Activated gamma-delta T cell treated with Interleukin-2 at 50 U/mL for 16 hours (primary cell): ENCODE measurements around the gene TSHZ2.
"Not testable (repeated sequence)": the region's sequence is repeated elsewhere in the genome, so short reads cannot be mapped to it uniquely, and the experiment has no call there.

Source experiments
- DNase-seq: peaks from one replicate; pipeline ENCODE4 v3.0.0-alpha.2; 2020

Gene TSHZ2

DNA sequence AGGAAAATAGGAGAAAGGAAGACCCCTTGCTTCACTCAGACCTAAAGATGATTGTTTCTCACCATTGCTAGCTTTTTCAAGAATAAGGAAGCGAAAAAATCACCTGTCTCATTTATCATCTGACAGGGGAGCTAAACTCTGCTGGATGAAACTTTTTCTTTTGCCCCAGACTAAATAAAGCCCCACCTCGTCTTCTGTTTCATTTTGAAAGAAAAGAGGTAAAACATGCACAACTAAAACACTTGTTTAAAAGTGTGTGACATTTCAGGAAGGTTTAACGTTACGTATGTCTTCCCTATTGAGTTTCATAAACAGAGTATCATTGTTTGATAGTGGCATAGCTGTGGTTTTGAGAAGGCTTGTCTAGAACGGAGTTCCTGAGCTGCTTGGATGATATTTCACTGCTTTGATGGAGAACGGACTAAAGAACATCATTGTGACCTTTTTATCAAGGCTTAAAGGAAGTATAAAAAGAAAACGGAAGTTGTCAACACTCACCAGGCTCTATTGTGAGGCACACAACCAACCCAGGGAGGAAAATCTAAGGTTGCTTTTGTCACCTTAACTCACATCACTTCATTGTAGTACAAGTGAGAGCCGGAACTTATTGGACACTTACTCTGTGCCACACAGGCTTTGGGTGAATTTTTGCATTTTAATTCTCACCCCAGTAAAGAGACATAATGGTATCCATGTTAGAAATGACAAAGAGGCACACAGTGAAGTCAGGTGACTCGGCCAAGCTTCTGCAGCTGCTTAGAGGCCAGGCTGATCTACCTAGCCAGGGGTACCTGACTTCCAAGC, 29.5 kb downstream of the TSHZ2 start:
- DNase-seq, result no peak

- DNase-seq, result no peak
These were observed 30.6 kb downstream of the TSHZ2 start for GRCh38 chr20:53002786-53003185.

DNA sequence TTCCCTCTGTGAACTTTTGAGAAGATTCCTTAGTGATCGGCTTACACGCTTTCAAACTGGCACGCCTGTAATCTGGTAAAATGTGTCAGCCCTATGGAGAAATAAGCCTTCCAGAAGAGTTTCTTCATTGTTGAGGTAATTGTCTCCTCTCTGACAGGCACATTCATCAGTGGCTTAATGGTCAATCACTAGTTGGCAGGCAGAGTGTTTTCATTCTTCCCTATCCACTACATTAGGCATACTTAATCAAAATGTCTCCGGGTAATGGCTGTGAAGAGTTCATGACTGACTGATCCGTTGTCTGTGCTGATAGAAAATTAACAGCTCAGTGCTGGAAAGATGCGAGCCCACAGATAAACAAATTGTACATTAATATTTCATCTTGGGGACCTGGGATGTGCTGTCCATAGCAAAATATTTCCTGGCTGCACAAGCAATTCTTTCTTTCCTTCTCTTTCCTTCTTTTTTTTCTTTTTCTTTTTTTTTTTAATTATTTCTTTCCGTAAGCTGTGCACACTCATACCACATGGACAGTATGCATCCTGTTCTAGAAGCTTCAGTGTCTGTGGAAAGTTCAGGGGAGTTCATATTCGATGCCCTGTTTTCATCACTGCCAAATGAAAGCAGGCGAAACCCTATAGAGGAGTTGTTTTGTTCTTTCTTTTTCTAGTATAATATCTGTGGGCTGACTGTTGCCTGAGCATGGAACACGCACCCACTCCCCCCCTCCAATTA, 31.4 kb downstream of the TSHZ2 start:
- no peak for DNase-seq

- no peak for DNase-seq
These were observed 32.2 kb downstream of the TSHZ2 start for GRCh38 chr20:53004267-53004813.

DNA sequence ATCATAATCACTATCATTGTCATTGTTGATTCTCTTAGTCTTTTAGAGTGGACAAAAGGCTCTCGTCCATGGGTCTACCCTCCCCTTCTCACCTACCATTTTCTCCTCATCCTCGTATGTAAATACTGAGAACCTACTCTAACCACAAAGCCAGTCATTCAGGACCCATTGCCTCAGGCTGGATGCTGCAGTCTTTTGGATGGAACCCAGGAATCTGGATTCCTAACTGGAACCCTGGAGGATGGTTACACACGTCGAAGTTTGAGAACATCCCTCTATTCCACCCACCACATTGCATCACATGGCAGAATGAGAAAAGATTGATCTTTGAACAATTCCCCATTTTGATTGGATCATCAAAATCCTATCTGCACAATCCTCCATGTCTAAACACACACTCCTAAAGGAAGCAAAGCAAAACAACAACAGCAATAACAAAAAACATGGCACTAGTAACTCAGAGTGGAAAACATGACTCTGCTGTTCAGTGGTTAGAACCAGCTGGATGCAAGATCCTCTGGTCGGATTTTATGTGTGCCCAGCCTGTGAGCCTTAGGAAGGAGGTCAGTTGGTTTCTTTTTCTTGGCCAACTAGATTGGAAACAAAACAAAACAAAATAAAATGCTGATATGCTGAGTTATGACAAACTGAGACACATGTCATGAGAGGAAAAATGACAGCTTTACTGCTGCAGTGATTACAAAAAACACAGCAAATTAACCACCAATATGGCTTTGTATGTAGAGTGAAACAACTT, 38.0 kb downstream of the TSHZ2 start:
- no peak for DNase-seq

DNA sequence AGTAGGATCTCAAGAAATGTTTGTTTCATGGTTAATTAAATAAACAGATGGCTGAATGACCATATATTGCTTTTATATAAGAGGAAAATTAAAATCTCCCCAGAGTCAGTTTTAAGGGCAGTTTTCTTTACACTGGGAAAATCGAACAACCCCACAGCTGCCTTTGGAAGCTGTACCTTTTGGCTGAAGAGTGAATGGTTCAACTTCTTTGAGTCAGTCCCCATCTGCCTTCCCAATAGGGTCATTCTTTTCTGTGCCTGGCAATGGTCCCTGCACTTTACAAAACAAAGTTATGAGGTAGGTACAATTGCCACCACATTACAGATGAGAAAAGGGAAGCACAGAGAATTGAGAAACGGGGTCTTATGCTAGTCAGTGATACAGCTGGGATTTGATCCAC, 39.5 kb downstream of the TSHZ2 start:
- no peak for DNase-seq

DNA sequence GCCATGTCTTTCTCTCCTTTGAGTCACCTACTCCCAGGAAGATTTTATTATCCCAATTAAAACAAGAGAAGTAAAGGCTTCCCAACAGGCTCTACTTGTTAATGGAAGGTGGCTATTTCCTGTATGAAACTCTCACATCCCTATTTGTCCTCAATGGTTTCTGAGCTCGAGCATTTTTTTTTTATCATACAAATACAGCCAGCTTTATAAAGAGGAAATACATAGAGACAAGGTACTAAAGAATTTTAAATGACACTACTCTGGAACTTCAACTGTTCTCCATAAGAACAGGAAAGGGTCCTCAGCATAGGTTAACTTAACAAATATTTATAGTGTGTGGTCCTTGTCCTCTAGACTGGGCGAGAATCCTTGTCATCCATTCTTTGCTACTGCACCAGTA, 41.0 kb downstream of the TSHZ2 start:
- no peak for DNase-seq

DNA sequence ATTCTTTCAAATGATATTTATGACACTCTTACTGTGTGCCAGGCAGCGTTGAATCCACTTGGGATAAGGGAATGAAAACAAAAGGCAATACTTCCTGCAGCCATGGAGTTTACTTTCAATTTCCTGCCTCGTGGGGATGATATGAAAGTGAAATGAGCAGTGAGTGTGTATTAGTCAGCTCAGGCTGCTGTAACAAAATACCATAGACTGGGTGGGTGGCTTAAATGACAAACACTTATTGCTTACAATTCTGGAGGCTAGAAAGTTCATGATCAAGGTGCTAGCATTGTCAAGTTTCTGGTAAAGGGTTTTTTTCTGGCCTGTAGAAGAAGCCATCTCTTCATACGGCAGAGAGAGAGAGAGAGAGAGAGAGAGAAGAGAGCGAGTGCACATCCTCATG, 41.7 kb downstream of the TSHZ2 start:
- no peak for DNase-seq

DNA sequence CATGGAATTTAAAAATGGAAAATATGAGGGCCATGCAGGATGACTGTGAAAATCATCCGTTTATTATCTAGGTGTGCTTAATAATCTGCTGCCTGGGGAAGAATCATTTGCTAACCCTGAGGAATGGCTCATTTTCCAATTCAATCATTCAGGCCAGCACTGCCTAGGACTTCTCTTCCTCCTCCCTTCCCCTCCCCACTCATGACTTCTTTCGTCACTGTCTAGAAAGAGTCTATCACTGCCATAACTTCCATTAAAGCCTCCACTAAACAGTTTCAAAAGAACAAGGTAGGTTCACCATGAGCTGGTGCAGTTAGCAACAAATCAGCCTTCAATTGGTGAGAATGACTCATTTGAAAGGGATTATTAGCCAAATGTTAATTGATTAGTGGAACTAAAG, 43.9 kb downstream of the TSHZ2 start:
- DNase-seq, result no peak

DNA sequence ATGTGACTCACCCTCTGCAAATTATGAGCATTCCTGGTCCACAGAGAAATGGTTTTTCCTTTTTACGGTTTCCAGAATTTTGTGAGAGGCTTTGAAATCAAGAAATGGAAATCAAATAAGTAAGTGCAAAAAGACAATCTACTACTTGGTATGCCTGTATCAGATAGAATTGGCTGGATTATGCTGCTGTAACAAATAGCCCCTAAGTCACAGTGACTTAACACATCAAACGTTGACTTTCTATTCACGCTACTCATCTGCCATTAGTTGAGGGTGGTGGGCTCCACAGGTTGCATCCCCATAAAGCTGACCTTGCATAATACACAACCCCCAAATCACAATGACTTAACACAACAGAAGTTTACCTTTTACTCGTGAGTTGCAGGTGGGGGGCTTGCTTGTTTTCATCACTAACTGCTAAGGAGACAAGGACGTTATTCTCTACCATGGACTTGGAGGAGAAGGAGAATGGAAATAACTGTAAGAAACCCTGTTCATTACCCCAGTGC, 44.4 kb downstream of the TSHZ2 start:
- no peak for DNase-seq

- no peak for DNase-seq
These were observed 45.0 kb downstream of the TSHZ2 start for GRCh38 chr20:53017206-53017605.

DNA sequence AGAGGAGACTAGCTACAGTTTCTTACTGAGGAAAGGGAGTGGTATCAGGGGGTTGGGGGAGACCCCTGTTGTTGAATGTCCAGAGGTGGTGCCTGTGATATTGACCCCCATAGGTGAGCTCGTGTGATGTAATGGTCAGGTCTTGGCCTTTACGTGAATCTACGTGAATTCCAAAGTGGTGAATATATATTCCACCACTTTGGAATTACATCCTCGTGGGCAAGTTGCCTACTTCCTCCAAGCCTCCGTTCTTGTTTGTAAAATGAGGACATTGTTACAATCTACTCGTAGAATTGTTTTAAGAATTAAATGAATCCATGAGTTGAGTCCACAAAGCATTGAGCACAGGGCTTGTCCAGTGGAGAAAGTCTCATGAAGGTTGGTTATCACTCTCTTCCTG, 47.3 kb downstream of the TSHZ2 start:
- no peak for DNase-seq

- no peak for DNase-seq
These were observed 48.2 kb downstream of the TSHZ2 start for GRCh38 chr20:53020376-53020775.

GRCh38 chr20:53020834-53021233, 48.7 kb downstream of the TSHZ2 start:
- DNase-seq, result no peak

DNA sequence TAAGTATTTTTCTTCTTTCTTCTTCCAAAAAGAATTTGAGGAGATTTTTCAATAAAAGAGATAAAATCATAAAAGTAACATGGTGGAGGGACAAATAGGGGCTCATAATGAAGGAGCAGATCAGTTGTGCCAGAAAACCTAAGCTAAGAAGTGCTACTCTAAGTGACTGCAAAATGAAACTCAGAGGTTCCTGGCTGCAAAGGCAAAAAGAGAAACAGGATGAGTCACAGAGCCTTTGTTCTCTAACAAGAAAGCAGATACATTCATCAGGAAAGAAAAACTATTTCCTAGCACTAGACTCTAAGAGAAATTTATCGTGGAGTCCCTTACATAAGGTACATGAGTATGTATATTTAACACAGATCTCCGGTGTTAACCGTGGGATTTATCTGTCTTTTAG, 49.8 kb downstream of the TSHZ2 start:
- DNase-seq, result no peak

GRCh38 chr20:53023732-53024520, 51.8 kb downstream of the TSHZ2 start:
- no peak for DNase-seq

GRCh38 chr20:53024653-53025052, 52.5 kb downstream of the TSHZ2 start:
- DNase-seq, result not testable (repeated sequence)

- DNase-seq, result no peak
These were observed 54.9 kb downstream of the TSHZ2 start for GRCh38 chr20:53027089-53027488.

- no peak for DNase-seq
These were observed 56.3 kb downstream of the TSHZ2 start for GRCh38 chr20:53028337-53029007.

GRCh38 chr20:53030061-53030460, 57.9 kb downstream of the TSHZ2 start:
- no peak for DNase-seq

DNA sequence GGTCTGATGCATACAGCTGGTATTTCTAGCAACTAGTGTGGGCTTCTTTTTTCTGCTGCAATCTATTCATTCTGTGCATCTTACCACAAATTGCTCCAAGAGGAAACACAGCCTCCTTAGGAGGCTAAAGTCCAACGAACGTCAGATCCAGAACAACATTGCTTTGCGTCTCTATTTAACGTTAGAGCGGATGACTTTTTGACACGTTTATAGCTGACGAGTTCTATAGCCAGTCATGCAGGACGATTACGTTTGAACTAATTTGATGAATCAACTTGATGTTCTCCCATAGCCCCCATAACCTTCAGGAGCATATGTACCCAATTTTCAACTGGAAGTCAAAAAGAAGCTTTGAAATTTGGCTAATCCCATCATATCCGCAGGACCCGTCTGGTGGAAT, 59.9 kb downstream of the TSHZ2 start:
- DNase-seq, result no peak

GRCh38 chr20:53032478-53032932, 60.3 kb downstream of the TSHZ2 start:
- DNase-seq, result no peak
